Activated naive CD4-positive, alpha-beta T cell treated with anti-CD3 and anti-CD28 coated beads, Interleukin-2, amount 50 U/mL, for 72 hours (primary cell): Measurements from ENCODE around the gene DSG2. TPM values are rescaled to one million over a fixed set of nuclear protein-coding genes. Genes with fewer than 3 reads are reported as not detected.
A peak's percentile ranks its signal among the peaks of the same experiment; 100 is the strongest.

Experiments used
- ATAC-seq, 2 donors: fragments of 150-1000 bp; cut with Tn5 transposase; 2 replicates each; pipeline ENCODE4 v1.10.0; 2021; ENCODE audit warnings: mild to moderate bottlenecking in 2 of 2, moderate library complexity in 2 of 2
- DNase-seq, 2 donors: peaks; one replicate each; pipeline ENCODE4 v3.0.0; 2021 to 2022; ENCODE audit warnings: low spot score in 2 of 2
- H3K27ac Mint-ChIP-seq, 2 donors: one replicate each; pipeline ENCODE4 v1.8.0; 2022; ENCODE audit warnings: mild to moderate bottlenecking in 2 of 2, mixed read lengths in 2 of 2
- H3K36me3 Mint-ChIP-seq, 2 donors: one replicate each; pipeline ENCODE4 v1.8.0; 2022; ENCODE audit warnings: mixed read lengths in 2 of 2
- H3K9me3 Mint-ChIP-seq, 2 donors: one replicate each; pipeline ENCODE4 v1.8.0; 2022; ENCODE audit warnings: mixed read lengths in 2 of 2
- total RNA-seq, 2 donors: library from RNA; stranded (reverse); gene quantifications; one replicate each; pipeline ENCODE4 v1.2.3, GENCODE V29; 2022

DSG2 gene
- total RNA-seq, 2 donors from 2014 or later, result 0.23 to 0.82 TPM

DNA sequence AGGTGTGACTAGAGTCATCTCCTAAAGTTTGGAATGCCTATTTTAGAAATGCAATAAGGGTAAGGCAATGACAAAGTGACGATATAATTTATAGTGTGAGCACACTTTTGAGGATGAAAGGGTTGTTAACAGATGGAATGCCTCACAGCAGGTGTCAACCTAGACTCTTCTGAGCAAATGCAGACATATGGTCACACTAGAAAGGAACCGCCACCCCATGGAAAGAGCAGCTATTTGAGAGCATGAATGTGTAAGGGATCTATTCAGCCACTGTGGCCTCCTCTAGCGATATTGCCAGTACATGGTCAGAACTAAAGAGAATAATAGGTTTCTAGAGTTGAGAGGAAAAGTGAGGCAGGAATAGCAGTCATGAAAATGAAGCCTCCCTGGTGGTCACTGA is 18.5 kb downstream of the DSG2 start:
- Mint-ChIP-seq H3K36me3 (no peaks in the 10 kb centered on the region), H3K27ac (no peak overlapping the region)
- ATAC-seq, result no peak

DNA sequence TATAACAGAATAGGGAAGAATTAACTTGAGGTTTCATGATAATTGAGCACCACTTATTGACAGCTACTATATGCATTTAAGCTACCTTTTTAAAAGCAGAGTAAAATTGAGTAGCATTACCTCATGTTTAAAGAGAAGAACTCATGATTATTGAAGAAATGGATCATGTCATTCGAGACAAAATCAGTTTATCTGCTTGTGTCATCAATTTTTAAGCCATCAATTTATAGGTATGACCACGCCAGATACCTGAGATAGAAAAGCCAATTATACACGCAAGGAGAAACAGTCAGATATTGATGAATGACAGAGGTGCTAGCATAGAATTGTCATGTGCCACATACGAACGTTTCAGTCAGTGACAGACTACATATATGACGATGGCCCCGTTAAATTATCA is 28.4 kb downstream of the DSG2 start:
- H3K36me3 Mint-ChIP-seq, result no peaks in the 10 kb centered on the region
- no peak for DNase-seq
- no peaks in the 10 kb centered on the region for H3K9me3 Mint-ChIP-seq
- no peak for ATAC-seq
- H3K27ac Mint-ChIP-seq, result no peak overlapping the region

More for the DNA sequence above, 18.5 kb downstream of the DSG2 start:
- H3K9me3 Mint-ChIP-seq, result no peaks in the 10 kb centered on the region
- no peak for DNase-seq

DNA sequence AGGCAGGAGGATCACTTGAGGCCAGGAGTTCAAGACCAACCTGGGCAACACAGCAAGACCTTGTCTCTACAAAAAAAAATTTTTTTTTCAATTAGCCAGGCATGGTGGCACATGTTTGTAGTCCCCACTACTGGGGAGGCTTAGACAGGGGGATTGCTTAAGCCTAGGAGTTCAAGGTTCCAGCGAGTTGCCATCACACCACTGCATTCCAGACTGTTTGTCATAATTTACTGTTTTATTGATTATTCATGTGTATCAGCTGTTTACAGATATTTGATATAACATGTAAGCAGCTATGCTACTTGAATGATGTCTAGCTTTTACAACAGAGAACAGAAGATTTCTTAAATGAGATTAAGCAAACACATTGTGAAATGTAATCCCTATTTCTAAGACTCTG is 35.3 kb downstream of the DSG2 start:
- DNase-seq (no peak), ATAC-seq (no peak)
- Mint-ChIP-seq H3K9me3 (no peaks in the 10 kb centered on the region), H3K27ac (no peak overlapping the region), H3K36me3 (no peaks in the 10 kb centered on the region)

DNA sequence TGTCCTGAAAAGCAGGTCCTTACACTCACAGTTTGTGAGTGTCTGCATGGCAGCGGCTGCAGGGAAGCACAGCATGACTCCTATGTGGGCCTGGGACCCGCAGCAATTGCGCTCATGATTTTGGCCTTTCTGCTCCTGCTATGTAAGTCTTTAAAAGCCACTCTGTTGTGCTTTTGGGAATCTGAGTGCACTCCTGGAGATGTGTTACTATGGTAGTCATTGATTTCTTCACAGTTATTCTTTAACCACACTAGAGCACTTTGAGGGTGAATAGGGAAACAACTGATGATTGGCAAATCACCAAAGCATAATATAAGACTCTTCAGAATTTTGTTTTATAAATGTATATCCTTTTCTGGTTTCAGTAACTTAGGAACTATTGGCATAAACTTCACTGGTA is 40.9 kb downstream of the DSG2 start:
- ATAC-seq, result no peak

DNA sequence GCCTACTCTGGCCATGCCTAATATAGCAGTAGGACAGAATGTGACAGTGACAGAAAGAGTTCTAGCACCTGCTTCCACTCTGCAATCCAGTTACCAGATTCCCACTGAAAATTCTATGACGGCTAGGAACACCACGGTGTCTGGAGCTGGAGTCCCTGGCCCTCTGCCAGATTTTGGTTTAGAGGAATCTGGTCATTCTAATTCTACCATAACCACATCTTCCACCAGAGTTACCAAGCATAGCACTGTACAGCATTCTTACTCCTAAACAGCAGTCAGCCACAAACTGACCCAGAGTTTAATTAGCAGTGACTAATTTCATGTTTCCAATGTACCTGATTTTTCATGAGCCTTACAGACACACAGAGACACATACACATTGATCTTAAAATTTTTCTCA is 48.5 kb downstream of the DSG2 start:
- H3K27ac Mint-ChIP-seq, result no peak overlapping the region
- no peaks in the 10 kb centered on the region for H3K9me3 Mint-ChIP-seq
- no peaks in the 10 kb centered on the region for H3K36me3 Mint-ChIP-seq
- no peak for DNase-seq
- no peak for ATAC-seq

More for the DNA sequence above, 40.9 kb downstream of the DSG2 start:
- no peaks in the 10 kb centered on the region for H3K36me3 Mint-ChIP-seq
- DNase-seq, result no peak
- no peak overlapping the region for H3K27ac Mint-ChIP-seq
- H3K9me3 Mint-ChIP-seq, result peaks cover 0 to 3% of the 10 kb centered on the region in 2 donors

DNA sequence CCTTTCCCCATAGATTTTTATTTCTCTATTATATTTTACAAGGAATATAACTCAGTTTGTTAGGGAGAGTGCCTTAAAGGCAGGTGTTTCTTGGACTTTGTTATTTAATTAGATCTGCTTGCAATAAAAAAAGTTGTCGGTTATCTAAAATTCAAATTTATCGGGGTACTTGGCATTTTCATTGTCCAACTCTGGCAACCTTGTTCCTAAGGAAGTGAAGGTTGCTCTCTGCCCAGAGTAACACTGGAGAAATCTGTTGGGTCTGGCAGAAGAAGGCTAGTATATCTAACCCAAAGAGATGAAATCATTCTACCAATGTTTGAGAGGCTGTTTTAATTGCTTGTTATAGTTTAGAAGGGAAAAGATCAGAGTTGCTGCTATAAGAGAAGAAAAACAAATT is 50.9 kb downstream of the DSG2 start:
- Mint-ChIP-seq H3K36me3 (no peaks in the 10 kb centered on the region), H3K9me3 (no peaks in the 10 kb centered on the region), H3K27ac (no peak overlapping the region)
- DNase-seq (no peak), ATAC-seq (no peak)

DNA sequence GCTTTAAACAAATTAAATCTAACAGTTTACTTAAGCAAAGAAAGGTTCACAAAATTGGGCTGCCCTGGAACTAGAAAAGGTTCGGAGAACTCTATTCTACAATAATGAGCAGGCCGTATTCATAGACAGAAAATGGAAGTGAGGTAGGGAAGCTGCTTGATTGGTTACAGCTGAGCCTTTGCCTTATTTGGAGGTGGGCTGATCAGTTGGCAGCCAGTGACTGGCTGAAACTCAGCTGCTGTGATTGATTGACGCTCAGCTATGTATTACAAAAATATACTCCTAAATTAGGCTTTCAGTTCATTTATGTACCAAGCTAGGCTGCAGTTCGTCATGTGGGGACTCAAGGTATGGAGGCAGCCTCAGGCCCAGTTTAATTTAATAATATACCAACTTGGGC is 51.4 kb downstream of the DSG2 start:
- no peaks in the 10 kb centered on the region for H3K36me3 Mint-ChIP-seq
- H3K9me3 Mint-ChIP-seq, result no peaks in the 10 kb centered on the region
- H3K27ac Mint-ChIP-seq, result no peak overlapping the region
- ATAC-seq, result no peak
- no peak for DNase-seq

DNA sequence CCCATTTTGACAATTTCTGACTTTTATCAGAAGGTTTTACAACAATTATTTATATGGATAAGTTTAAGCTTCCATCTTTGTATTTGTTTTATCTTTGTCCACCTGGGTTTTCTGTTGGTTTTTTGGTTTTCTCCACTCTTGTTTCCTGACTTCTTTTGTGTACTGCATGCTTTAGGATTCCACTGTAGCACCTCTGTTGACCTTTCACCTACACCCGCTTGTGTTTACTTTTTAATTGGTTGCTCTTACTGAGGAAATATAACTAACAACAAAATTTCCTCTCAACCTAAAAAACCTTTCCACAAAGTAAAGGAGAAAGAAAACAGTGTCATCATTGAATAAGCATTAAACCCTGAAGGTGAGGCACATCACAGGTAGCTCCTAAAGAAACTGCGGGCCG is 53.9 kb downstream of the DSG2 start:
- Mint-ChIP-seq H3K9me3 (no peaks in the 10 kb centered on the region), H3K36me3 (no peaks in the 10 kb centered on the region), H3K27ac (no peak overlapping the region)
- no peak for DNase-seq
- no peak for ATAC-seq

DNA sequence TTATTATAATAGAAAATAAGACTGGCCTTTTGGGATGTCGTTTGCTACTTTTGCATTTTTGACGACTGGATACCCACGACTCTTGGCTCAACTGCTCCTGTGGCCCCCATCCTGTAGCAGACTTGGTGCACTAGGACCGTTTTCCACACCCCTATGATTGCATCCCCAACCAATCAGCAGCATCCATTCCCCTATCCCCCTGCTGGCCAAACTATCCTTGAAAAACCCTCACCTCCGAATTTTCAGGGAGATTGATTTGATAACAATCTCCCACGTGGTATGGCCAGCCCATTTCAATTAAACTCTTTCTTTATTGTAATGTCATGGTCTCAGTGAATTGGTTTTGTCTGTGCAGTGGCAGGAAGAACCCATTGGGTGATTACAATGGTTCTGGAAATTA is 55.8 kb downstream of the DSG2 start:
- no peaks in the 10 kb centered on the region for H3K9me3 Mint-ChIP-seq
- no peaks in the 10 kb centered on the region for H3K36me3 Mint-ChIP-seq
- H3K27ac Mint-ChIP-seq, result no peak overlapping the region
- DNase-seq (no peak), ATAC-seq (no peak)

DNA sequence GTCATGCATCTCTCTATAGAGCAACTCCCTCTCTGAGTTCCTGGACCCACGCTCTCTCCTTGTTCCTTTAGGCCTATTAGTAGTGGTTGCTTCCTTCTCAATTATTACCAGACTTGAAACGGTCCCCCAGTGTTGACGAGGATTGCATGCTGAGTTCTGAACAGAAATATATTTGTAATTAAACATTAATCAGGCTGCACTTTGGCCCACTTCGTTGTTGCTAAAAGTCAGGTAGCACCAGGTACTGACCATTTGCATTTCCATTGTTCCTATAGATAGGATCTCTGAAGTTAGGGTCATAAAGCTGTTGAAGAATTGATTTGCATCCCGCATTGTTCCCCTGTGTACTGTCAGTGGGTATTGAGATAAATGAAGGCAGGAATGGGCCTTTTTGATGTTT is 56.8 kb downstream of the DSG2 start:
- Mint-ChIP-seq H3K27ac (no peak overlapping the region), H3K36me3 (no peaks in the 10 kb centered on the region), H3K9me3 (no peaks in the 10 kb centered on the region)
- no peak for DNase-seq
- ATAC-seq, result no peak

DNA sequence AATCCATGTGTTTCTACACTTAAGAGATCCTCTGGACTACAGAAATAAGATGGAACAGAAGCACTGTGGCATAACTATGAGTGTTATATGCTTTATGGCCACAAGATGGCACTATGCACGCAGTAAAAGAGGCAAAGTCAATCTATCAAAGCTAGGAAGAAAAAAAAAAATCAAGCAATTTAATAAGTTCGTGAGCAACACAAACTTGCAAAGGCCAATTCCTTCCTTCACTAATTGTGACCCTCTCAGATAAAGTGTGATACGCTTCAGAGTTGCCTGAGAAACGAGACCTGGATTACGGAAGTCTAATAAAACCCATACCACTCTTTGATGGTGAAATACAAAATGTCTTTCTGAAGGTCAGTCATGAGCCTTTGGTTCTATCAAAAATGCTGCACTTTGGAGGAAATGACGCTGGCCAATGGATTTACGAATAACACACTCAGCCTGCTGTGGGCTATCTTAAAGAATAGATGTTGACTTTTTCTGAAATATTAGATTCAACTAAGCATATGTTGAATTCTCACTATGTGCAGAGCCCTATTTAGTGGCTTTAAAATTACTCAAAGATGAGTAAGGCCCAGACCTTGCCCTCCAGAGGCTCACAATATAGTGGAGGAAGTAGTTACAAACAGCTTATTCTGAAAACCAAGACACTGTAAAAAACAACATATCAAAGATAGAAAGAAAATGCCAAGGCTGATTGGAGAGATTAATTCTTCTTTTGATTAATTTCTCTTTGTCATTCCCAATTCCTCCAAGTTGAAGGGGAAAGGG is 58.2 kb downstream of the DSG2 start:
- ATAC-seq, result peak in 1 of 2 donors; percentile 58
- Mint-ChIP-seq H3K36me3 (no peaks in the 10 kb centered on the region), H3K9me3 (no peaks in the 10 kb centered on the region), H3K27ac (no peak overlapping the region)
- DNase-seq, result peak in 1 of 2 donors; percentile 42

DNA sequence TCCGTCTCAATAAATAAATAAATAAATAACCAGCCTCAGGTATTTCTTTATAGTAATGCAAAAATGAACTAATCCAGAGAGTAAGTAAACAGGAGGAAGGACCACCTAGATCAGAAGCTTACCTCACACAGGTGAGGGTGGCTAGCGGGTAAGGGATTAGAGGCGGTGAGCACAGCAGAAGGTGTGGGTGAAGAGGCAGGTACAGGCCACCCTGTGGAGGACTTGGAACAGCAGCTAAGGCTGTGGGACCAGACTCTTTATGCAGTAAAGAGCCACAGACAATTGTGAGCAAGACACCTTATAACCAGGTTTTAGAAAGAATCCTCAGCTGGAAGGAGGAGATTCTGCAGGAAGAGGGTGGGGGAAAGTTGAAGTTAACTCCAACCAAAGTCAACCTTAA is 59.5 kb downstream of the DSG2 start:
- DNase-seq (no peak), ATAC-seq (no peak)
- Mint-ChIP-seq H3K27ac (no peak overlapping the region), H3K9me3 (no peaks in the 10 kb centered on the region), H3K36me3 (no peaks in the 10 kb centered on the region)

DNA sequence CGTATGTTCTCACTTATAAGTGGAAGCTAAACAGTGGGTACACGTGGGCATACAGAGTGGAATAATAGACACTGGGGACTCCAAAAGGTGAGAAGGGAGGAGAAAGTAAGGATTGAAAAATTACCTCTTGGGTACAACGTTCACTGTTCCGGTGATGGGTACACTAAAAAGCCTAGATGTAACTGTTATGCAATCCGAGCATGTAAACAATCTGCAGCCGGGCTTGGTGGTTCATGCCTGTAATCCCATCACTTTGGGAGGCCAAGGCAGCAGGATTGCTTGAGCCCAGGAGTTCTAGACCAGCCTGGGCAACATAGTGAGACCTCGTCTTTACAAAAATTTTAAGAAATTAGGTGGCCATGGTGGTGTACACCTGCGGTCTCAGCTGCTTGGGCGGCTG is 60.6 kb downstream of the DSG2 start:
- Mint-ChIP-seq H3K36me3 (no peaks in the 10 kb centered on the region), H3K27ac (no peak overlapping the region), H3K9me3 (no peaks in the 10 kb centered on the region)
- DNase-seq, result no peak
- ATAC-seq, result no peak

DNA sequence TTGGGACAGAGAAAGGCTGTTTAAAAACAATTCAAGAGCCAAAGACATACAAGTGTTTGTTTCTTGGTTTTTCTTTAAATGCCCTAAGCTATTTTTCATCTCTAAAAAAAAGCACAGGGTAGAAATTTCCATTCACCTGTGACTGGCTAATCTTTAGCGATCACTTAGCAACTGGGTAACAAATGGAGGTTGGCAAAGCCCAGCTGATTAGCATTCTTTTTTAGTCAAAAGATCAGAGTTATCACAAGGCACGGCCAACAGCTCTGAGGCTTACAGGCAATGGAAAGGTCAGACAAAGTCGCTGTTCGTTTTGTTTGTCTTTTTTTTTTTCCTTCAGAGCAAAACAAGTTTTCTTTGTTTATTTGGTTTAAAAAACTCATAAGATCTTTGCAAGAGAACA is 64.7 kb downstream of the DSG2 start:
- ATAC-seq (no peak), DNase-seq (no peak)
- H3K36me3 Mint-ChIP-seq, result no peaks in the 10 kb centered on the region
- H3K9me3 Mint-ChIP-seq, result no peaks in the 10 kb centered on the region
- no peak overlapping the region for H3K27ac Mint-ChIP-seq

DNA sequence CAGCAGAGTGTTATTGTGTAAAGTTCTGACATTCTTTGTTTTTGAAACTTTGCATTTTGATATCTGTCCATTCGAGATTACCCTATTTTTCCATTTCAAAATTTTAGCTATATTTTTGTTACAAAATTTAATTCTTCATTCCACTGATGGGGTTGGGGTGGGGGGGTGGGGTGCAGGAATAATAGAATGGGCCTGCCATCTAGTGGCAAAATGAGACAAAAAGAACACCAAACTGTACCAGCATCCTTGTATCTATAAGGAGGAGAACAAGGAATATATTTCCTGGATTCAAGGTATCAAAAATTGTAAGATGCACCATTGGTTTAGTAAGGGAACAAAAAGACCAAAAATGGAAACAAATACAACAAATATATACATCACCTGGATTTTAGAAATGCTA is 65.8 kb downstream of the DSG2 start:
- no peaks in the 10 kb centered on the region for H3K9me3 Mint-ChIP-seq
- ATAC-seq (no peak), DNase-seq (no peak)
- H3K36me3 Mint-ChIP-seq, result no peaks in the 10 kb centered on the region
- H3K27ac Mint-ChIP-seq, result no peak overlapping the region

DNA sequence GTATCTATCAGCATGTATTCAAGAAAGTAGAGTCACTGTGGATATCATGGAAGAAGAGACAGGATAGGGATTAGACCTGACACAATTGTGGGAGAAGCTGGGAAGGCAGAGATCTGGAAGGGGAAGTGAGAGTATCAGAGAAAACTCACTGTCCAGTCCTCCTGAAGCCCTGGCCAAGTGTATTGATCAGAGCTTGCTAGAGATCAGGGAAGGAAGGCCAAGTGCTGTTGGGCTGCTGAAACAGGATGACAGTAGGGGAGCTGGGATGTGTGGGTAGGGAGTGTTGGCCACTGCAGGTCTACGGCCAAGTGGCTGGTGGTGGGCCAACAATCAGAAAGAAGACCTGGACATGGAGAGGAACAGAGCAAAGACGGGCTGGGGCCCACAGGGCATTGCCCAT is 67.4 kb downstream of the DSG2 start:
- DNase-seq, result no peak
- Mint-ChIP-seq H3K27ac (no peak overlapping the region), H3K36me3 (no peaks in the 10 kb centered on the region), H3K9me3 (no peaks in the 10 kb centered on the region)
- ATAC-seq, result no peak

DNA sequence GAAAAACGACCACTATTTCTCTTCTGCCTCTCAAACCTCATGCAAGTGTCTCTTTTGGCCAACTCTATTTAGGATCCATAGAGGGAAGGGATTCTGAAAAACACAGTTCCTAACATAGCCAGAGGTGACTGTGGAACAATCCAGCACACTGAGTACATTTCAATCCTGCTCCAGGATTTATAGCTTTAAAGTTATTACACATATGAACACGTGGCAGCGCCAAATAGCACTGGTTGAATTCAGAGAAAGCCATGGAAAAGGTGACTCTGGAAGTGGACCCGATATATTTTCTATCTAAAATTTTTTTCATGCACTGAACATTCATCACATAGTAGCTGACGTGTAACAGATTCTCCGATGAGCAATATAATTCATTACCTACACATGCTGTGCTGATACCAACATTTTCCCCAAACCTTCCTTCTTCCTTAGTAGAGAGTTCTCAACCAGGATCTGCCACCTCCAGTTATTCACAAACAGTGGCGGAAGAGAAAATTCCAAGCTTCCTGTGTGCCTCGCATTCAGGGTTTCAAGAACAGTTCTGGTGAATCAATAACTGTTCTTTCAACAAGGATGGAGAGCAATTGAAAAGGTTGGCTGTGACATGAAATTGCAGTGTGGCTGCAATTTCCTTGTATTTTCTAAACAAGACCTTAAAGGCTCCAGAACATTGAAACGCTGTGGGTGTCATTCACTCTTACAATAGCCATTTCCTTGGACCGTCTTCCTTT is 68.0 kb downstream of the DSG2 start:
- DNase-seq (no peak), ATAC-seq (no peak)
- Mint-ChIP-seq H3K9me3 (no peaks in the 10 kb centered on the region), H3K27ac (no peak overlapping the region), H3K36me3 (no peaks in the 10 kb centered on the region)
